IMR-90 (cell line): ENCODE results near the gene BCAS3. TPM values are rescaled to one million over a fixed set of nuclear protein-coding genes. Genes with fewer than 3 reads are reported as not detected.

Experiments used
- ATAC-seq: fragments of 200-7000 bp; cut with Tn5 transposase; 2 replicates; pipeline ENCODE4 v1.9.1; 2020; ENCODE audit warnings: low read depth, mild to moderate bottlenecking, moderate library complexity
- BruUV-seq: library from RNA; stranded (reverse); fragments of 400-500 nt; replicated peaks from 2 replicates; lab custom pipeline; 2021; lab: Mats Ljungman, UMichigan
- CTCF ChIA-PET: fragments of 300-600 bp; formaldehyde crosslinking; extraction: SDS; loops from one replicate; lab custom pipeline; 2021; ENCODE audit warnings: antibody characterized with exemption; lab: Yijun Ruan, JAX
- POLR2A ChIA-PET: fragments of 300-600 bp; sonication (Branson Sonifier 250); formaldehyde crosslinking; loops from one replicate; lab custom pipeline; 2022; ENCODE audit warnings: antibody characterized with exemption; ENCODE audit not compliant: unreplicated experiment; lab: Charles Lee
- DNase-seq: peaks from one replicate; pipeline ENCODE4 v3.0.0; 2013
- H2AFZ ChIP-seq: replicated peaks from 2 replicates; pipeline ENCODE3; 2013; ENCODE audit warnings: low read length, mild to moderate bottlenecking; ENCODE audit not compliant: poor library complexity
- H2AK5ac ChIP-seq: 2 replicates; pipeline ENCODE4 v1.6.1; 2013; ENCODE audit warnings: low read depth, low read length, inconsistent platforms
- H2AK9ac ChIP-seq: replicated peaks from 2 replicates; pipeline ENCODE3; 2013; ENCODE audit warnings: mild to moderate bottlenecking, low read depth, low read length, moderate library complexity; ENCODE audit not compliant: poor library complexity
- H2BK120ac ChIP-seq: 2 replicates; pipeline ENCODE4 v1.6.1; 2013; ENCODE audit warnings: low read depth, low read length, inconsistent platforms
- H2BK15ac ChIP-seq: 3 replicates; pipeline ENCODE4 v1.6.1; 2013; ENCODE audit warnings: low read depth, low read length, inconsistent platforms
- H2BK20ac ChIP-seq: 2 replicates; pipeline ENCODE4 v1.6.1; 2013; ENCODE audit warnings: low read depth, mild to moderate bottlenecking, inconsistent platforms, low read length, moderate library complexity
- H2BK5ac ChIP-seq: 2 replicates; pipeline ENCODE4 v1.6.1; 2013; ENCODE audit warnings: mild to moderate bottlenecking, low read depth, low read length, inconsistent platforms; ENCODE audit not compliant: poor library complexity, severe bottlenecking
- H3K14ac ChIP-seq: replicated peaks from 2 replicates; pipeline ENCODE4 v1.6.1; 2013; ENCODE audit warnings: low read depth, low read length, inconsistent platforms
- H3K18ac ChIP-seq: 2 replicates; pipeline ENCODE4 v1.6.1; 2013; ENCODE audit warnings: low read depth, low read length, control low read depth
- H3K23ac ChIP-seq: 2 replicates; pipeline ENCODE4 v1.6.1; 2013; ENCODE audit warnings: low read depth, low read length, inconsistent platforms
- H3K27ac ChIP-seq: 2 replicates; pipeline ENCODE4 v1.5.1; 2013; ENCODE audit warnings: mild to moderate bottlenecking, control low read depth, low read length; ENCODE audit not compliant: insufficient read depth
- H3K27me3 ChIP-seq: 2 replicates; pipeline ENCODE4 v1.6.1; 2013; ENCODE audit warnings: low read length; ENCODE audit not compliant: control insufficient read depth, insufficient read depth
- H3K36me3 ChIP-seq: 2 replicates; pipeline ENCODE4 v1.6.1; 2013; ENCODE audit warnings: low read length, mixed read lengths; ENCODE audit not compliant: control insufficient read depth, insufficient read depth
- H3K4ac ChIP-seq: 2 replicates; pipeline ENCODE4 v1.6.1; 2013; ENCODE audit warnings: low read depth, low read length, inconsistent platforms
- H3K4me1 ChIP-seq: 2 replicates; pipeline ENCODE4 v1.6.1; 2013; ENCODE audit warnings: low read length, mixed read lengths; ENCODE audit not compliant: control insufficient read depth, insufficient read depth
- H3K4me2 ChIP-seq: 2 replicates; pipeline ENCODE4 v1.6.1; 2013; ENCODE audit warnings: low read depth, mild to moderate bottlenecking, control low read depth, low read length, moderate library complexity
- H3K4me3 ChIP-seq: 2 replicates; pipeline ENCODE4 v1.5.1; 2013; ENCODE audit warnings: low read depth, mild to moderate bottlenecking, control low read depth, low read length, moderate library complexity; ENCODE audit not compliant: insufficient read depth
- H3K56ac ChIP-seq: 2 replicates; pipeline ENCODE4 v1.6.1; 2013; ENCODE audit warnings: low read length, inconsistent platforms; ENCODE audit not compliant: insufficient read depth; ENCODE audit errors: extremely low read depth
- H3K79me1 ChIP-seq, 2 experiments: 2 replicates each; pipeline ENCODE4 v1.6.1; 2013; ENCODE audit warnings: low read length in 2 of 2, inconsistent platforms in 1 of 2, low read depth in 1 of 2
- H3K9ac ChIP-seq: 2 replicates; pipeline ENCODE4 v1.6.1; 2013; ENCODE audit warnings: low read depth, low read length, control low read depth
- H3K9me1 ChIP-seq: 2 replicates; pipeline ENCODE4 v1.6.1; 2013; ENCODE audit warnings: low read length, inconsistent platforms; ENCODE audit not compliant: insufficient read depth
- H3K9me3 ChIP-seq: 2 replicates; pipeline ENCODE4 v1.6.1; 2013; ENCODE audit warnings: low read length; ENCODE audit not compliant: control insufficient read depth, insufficient read depth
- H4K20me1 ChIP-seq: 2 replicates; pipeline ENCODE4 v1.6.1; 2013; ENCODE audit warnings: low read length, inconsistent platforms; ENCODE audit not compliant: insufficient read depth
- H4K5ac ChIP-seq: 2 replicates; pipeline ENCODE4 v1.6.1; 2013; ENCODE audit warnings: mild to moderate bottlenecking, low read depth, low read length, control low read depth
- H4K8ac ChIP-seq, 2 experiments: 2 replicates each; pipeline ENCODE4 v1.6.1; 2013; ENCODE audit warnings: low read depth in 2 of 2, low read length in 2 of 2, control low read depth in 1 of 2, inconsistent platforms in 1 of 2
- H4K91ac ChIP-seq: 2 replicates; pipeline ENCODE4 v1.6.1; 2013; ENCODE audit warnings: low read depth, low read length, inconsistent platforms; ENCODE audit not compliant: insufficient read depth
- CEBPB ChIP-seq: IDR thresholded peaks from 2 replicates; pipeline ENCODE4 v1.6.1; 2012; ENCODE audit warnings: low read depth, low read length, improper control_type of control experiment
- ELK1 ChIP-seq: fragments of 150-350 bp; IDR thresholded peaks from 2 replicates; pipeline ENCODE4 v1.6.1; 2016; ENCODE audit warnings: low read depth, mild to moderate bottlenecking, low read length, moderate library complexity, borderline replicate concordance
- FOS ChIP-seq: fragments of 150-350 bp; IDR thresholded peaks from 2 replicates; pipeline ENCODE4 v1.6.1; 2016; ENCODE audit warnings: low read depth, low read length
- MAZ ChIP-seq: IDR thresholded peaks from 2 replicates; pipeline ENCODE4 v1.6.1; 2012; ENCODE audit warnings: low read depth, mild to moderate bottlenecking, low read length, improper control_type of control experiment, moderate library complexity, borderline replicate concordance
- NFE2L2 ChIP-seq: fragments of 150-350 bp; IDR thresholded peaks from 2 replicates; pipeline ENCODE4 v1.6.1; 2016; ENCODE audit warnings: low read depth, mild to moderate bottlenecking, low read length
- POLR2A ChIP-seq: IDR thresholded peaks from 2 replicates; pipeline ENCODE4 v1.6.1; 2012; ENCODE audit warnings: mild to moderate bottlenecking, low read depth, low read length
- RAD21 ChIP-seq: IDR thresholded peaks from 2 replicates; pipeline ENCODE4 v1.6.1; 2012; ENCODE audit warnings: low read length, improper control_type of control experiment
- RCOR1 ChIP-seq: IDR thresholded peaks from 2 replicates; pipeline ENCODE4 v1.6.1; 2012; ENCODE audit warnings: mild to moderate bottlenecking, low read length, improper control_type of control experiment; ENCODE audit not compliant: insufficient replicate concordance
- USF2 ChIP-seq: fragments of 150-350 bp; IDR thresholded peaks from 2 replicates; pipeline ENCODE4 v1.6.1; 2017; ENCODE audit warnings: mild to moderate bottlenecking, antibody characterized with exemption, low read length, low read depth
- WGBS, 2 experiments: methylation state at CpG; one replicate each; pipeline versions ENCODE4 v1.1.5 to v1.1.7; 2013; ENCODE audit warnings: missing lambda C conversion rate in 2 of 2; ENCODE audit not compliant: insufficient read length in 1 of 2; ENCODE audit errors: extremely low coverage in 2 of 2; 5-methylcytosine and 5-hydroxymethylcytosine counted together
- dilution Hi-C: fragments of 300-500 bp; cut with HindIII; formaldehyde crosslinking; loops from one replicate; pipeline ENCODE4 v1.14.3; 2018; ENCODE audit warnings: low sequenced_read_pairs; ENCODE audit not compliant: unreplicated experiment
- in situ Hi-C: fragments of 300-500 bp; cut with MboI; formaldehyde crosslinking; loops from 3 replicates; pipeline ENCODE4 v1.14.3; 2019; ENCODE audit warnings: low sequenced_read_pairs, inconsistent platforms, mixed read lengths
- intact Hi-C: fragments of 100-400 bp; cut with micrococcal nuclease; formaldehyde crosslinking; loops from 2 replicates; pipeline ENCODE4 v1.10.0; 2022
- polyA plus RNA-seq, 3 experiments: library from polyadenylated mRNA; depleted of rRNA; stranded (reverse); fragments of >200 nt; gene quantifications; 2 replicates each; pipeline ENCODE4 v1.2.3, GENCODE V29; 2012; ENCODE audit warnings: low replicate concordance in 1 of 3
- total RNA-seq: library from RNA; depleted of rRNA; stranded (reverse); fragments of >200 nt; gene quantifications from 2 replicates; pipeline ENCODE4 v1.2.3, GENCODE V29; 2012

The BCAS3 gene
- total and polyA plus RNA-seq, 2 of the 4 experiments (the other 2 are of a cell fraction): 6.3 to 27.1 TPM

GRCh38 chr17:60888812-60889709, 211.4 kb downstream of the BCAS3 start:
- H4K91ac ChIP-seq: no peak overlapping the region
- no peaks in the 10 kb centered on the region for H3K9me3 ChIP-seq
- TF ChIP-seq CEBPB (no peak), ELK1 (no peak), POLR2A (no peak), RCOR1 (no peak), FOS (no peak), MAZ (no peak), NFE2L2 (no peak), USF2 (no peak), RAD21 (no peak)
- no peak overlapping the region for H2AFZ ChIP-seq
- no peak overlapping the region for H2AK9ac ChIP-seq
- H2BK120ac ChIP-seq: no peak overlapping the region
- no peak overlapping the region for H2BK20ac ChIP-seq
- no peak overlapping the region; the same call in 1 of the 2 replicates for H4K5ac ChIP-seq
- H3K4ac ChIP-seq: no peak overlapping the region
- no peak overlapping the region for H3K27ac ChIP-seq
- ATAC-seq (peak; percentile 32; the same call in 1 of the 2 replicates), DNase-seq (peak; percentile 35)
- ChIA-PET POLR2A (no interaction called here), CTCF (interaction anchor here (0.6 kb wide), 1 partner anchor 615 kb away, joined by 3 read pairs; no protein-coding TSS in a partner anchor)
- H3K4me3 ChIP-seq: no peak overlapping the region
- H3K79me1 ChIP-seq: no peaks in the 10 kb centered on the region
- no peaks in the 10 kb centered on the region for H3K36me3 ChIP-seq
- dilution Hi-C loops: no loop called here
- H3K9ac ChIP-seq: no peak overlapping the region
- BruUV-seq: no TSS peak
- H2BK15ac ChIP-seq: no peak overlapping the region
- H2AK5ac ChIP-seq: no peak overlapping the region
- no peak overlapping the region for H3K18ac ChIP-seq
- no peak overlapping the region for H2BK5ac ChIP-seq
- 100% methylated on average over 1 of the region's 5 CpGs; no CpG with 5 or more reads in 1 of the 2 experiments for WGBS, 2 experiments
- H3K23ac ChIP-seq: no peak overlapping the region; the same call in 1 of the 2 replicates
- no peaks in the 10 kb centered on the region for H3K27me3 ChIP-seq
- H3K4me2 ChIP-seq: 0 out of 2 replicates have a peak overlapping the region, but pooled peaks have one; percentile 15
- no peak overlapping the region for H3K56ac ChIP-seq
- intact Hi-C loops: no loop called here
- in situ Hi-C loops: no loop called here
- H3K4me1 ChIP-seq: no peaks in the 10 kb centered on the region
- H4K8ac ChIP-seq: no peak overlapping the region
- no peaks in the 10 kb centered on the region for H3K9me1 ChIP-seq
- H4K20me1 ChIP-seq: no peaks in the 10 kb centered on the region
- no peak overlapping the region; the same call in 1 of the 2 replicates for H3K14ac ChIP-seq
